Neural cell (in vitro differentiated cells): ENCODE measurements around the gene FHAD1. TPM values are rescaled to one million over a fixed set of nuclear protein-coding genes. Genes with fewer than 3 reads are reported as not detected.

Source experiments
- H2AFZ ChIP-seq: fragments of 200-600, 300-800 bp; sonication (generic), shearing (Covaris generic); 2 replicates; pipeline ENCODE4 v1.6.0; 2014; ENCODE audit warnings: low read depth, mild to moderate bottlenecking, antibody characterized with exemption, low read length, moderate library complexity
- H3F3A ChIP-seq: fragments of 200-600 bp; shearing (Covaris generic); 2 replicates; pipeline ENCODE4 v1.6.1; 2016; ENCODE audit warnings: mild to moderate bottlenecking, moderate library complexity, mixed read lengths, antibody characterized with exemption, low read length; ENCODE audit not compliant: insufficient read depth, poor library complexity, severe bottlenecking
- H3K27ac ChIP-seq: fragments of 200-600, 300-800 bp; sonication (generic), shearing (Covaris generic); 2 replicates; pipeline ENCODE4 v1.5.1; 2014; ENCODE audit warnings: mild to moderate bottlenecking, low read length, moderate library complexity
- H3K27me3 ChIP-seq: fragments of 300-800, 200-600 bp; sonication (generic), shearing (Covaris generic); 2 replicates; pipeline ENCODE4 v1.6.0; 2014; ENCODE audit warnings: mild to moderate bottlenecking, low read depth, low read length, moderate library complexity; ENCODE audit not compliant: insufficient read depth
- H3K36me3 ChIP-seq: fragments of 300-800, 200-600 bp; sonication (generic), shearing (Covaris generic); 2 replicates; pipeline ENCODE4 v1.5.1; 2014; ENCODE audit warnings: mild to moderate bottlenecking, antibody characterized with exemption, low read length, moderate library complexity; ENCODE audit not compliant: insufficient read depth
- H3K4me2 ChIP-seq: fragments of 300-800, 200-600 bp; sonication (generic), shearing (Covaris generic); 2 replicates; pipeline ENCODE4 v1.6.0; 2014; ENCODE audit warnings: mild to moderate bottlenecking, low read length
- H3K4me3 ChIP-seq: fragments of 300-800, 200-600 bp; sonication (generic), shearing (Covaris generic); 2 replicates; pipeline ENCODE4 v1.5.1; 2014; ENCODE audit warnings: mild to moderate bottlenecking, low read length, moderate library complexity
- H3K79me2 ChIP-seq: fragments of 200-600 bp; shearing (Covaris generic); replicated peaks from 2 replicates; pipeline ENCODE4 v1.6.0; 2014; ENCODE audit warnings: mild to moderate bottlenecking, low read length, moderate library complexity; ENCODE audit not compliant: insufficient read depth
- H3K9ac ChIP-seq: fragments of 300-800, 200-600 bp; sonication (generic), shearing (Covaris generic); 2 replicates; pipeline ENCODE4 v1.6.1; 2016; ENCODE audit warnings: mild to moderate bottlenecking, low read length, mixed read lengths
- H3K9me2 ChIP-seq: fragments of 200-600 bp; shearing (Covaris generic); 2 replicates; pipeline ENCODE4 v1.6.1; 2016; ENCODE audit warnings: mild to moderate bottlenecking, low read length, mixed read lengths; ENCODE audit not compliant: insufficient read depth
- H3K9me3 ChIP-seq: fragments of 200-600, 300-800 bp; sonication (generic), shearing (Covaris generic); 2 replicates; pipeline ENCODE4 v1.6.1; 2016; ENCODE audit warnings: mild to moderate bottlenecking, mixed run types, low read length, moderate library complexity, mixed read lengths
- H4K20me1 ChIP-seq: fragments of 200-600 bp; shearing (Covaris generic); 2 replicates; pipeline ENCODE4 v1.6.1; 2016; ENCODE audit warnings: mild to moderate bottlenecking, mixed run types; ENCODE audit not compliant: insufficient read depth
- EP300 ChIP-seq: fragments of 450-650 bp; conservative IDR thresholded peaks from 2 replicates; pipeline ENCODE4 v1.6.1; 2014; ENCODE audit warnings: antibody characterized with exemption, mild to moderate bottlenecking, moderate library complexity; ENCODE audit not compliant: poor library complexity, severe bottlenecking
- EZH2 ChIP-seq: fragments of 200-600, 300-800 bp; shearing (Covaris generic), sonication (generic); IDR thresholded peaks from 2 replicates; pipeline ENCODE4 v1.6.1; 2014; ENCODE audit warnings: antibody characterized with exemption, low read length, borderline replicate concordance, mild to moderate bottlenecking; ENCODE audit not compliant: insufficient read depth, poor library complexity, severe bottlenecking
- MXI1 ChIP-seq: fragments of 450-650 bp; conservative IDR thresholded peaks from 2 replicates; pipeline ENCODE4 v1.6.1; 2014; ENCODE audit warnings: antibody characterized with exemption, mild to moderate bottlenecking; ENCODE audit not compliant: poor library complexity, severe bottlenecking
- POLR2AphosphoS5 ChIP-seq: IDR thresholded peaks from 2 replicates; pipeline ENCODE4 v1.6.1; 2012
- RAD21 ChIP-seq: fragments of 450-650 bp; conservative IDR thresholded peaks from 2 replicates; pipeline ENCODE4 v1.6.1; 2014; ENCODE audit warnings: antibody characterized with exemption, mild to moderate bottlenecking, moderate library complexity
- SMC3 ChIP-seq: fragments of 450-650 bp; conservative IDR thresholded peaks from 2 replicates; pipeline ENCODE4 v1.6.1; 2014; ENCODE audit warnings: antibody characterized with exemption, mild to moderate bottlenecking, moderate library complexity; ENCODE audit not compliant: poor library complexity
- TAF1 ChIP-seq: IDR thresholded peaks from 2 replicates; pipeline ENCODE4 v1.6.1; 2012; ENCODE audit warnings: low read depth
- polyA plus RNA-seq: library from polyadenylated mRNA; depleted of rRNA; stranded (reverse); fragments of >200 nt; gene quantifications from 2 replicates; pipeline ENCODE4 v1.2.3, GENCODE V29; 2014
- TF ChIP-seq, protein P1 (sequence below): fragments of 450-650 bp; IDR thresholded peaks from 2 replicates; pipeline ENCODE4 v1.5.1; 2014; ENCODE audit warnings: antibody characterized with exemption, mild to moderate bottlenecking, moderate library complexity; ENCODE audit not compliant: poor library complexity, severe bottlenecking
- TF ChIP-seq, protein P2 (sequence below): IDR thresholded peaks from 2 replicates; pipeline ENCODE4 v1.6.1; 2012; ENCODE audit warnings: borderline replicate concordance

Gene FHAD1
- polyA plus RNA-seq, 1 donor from 2014 or later, result 0.46 TPM

DNA sequence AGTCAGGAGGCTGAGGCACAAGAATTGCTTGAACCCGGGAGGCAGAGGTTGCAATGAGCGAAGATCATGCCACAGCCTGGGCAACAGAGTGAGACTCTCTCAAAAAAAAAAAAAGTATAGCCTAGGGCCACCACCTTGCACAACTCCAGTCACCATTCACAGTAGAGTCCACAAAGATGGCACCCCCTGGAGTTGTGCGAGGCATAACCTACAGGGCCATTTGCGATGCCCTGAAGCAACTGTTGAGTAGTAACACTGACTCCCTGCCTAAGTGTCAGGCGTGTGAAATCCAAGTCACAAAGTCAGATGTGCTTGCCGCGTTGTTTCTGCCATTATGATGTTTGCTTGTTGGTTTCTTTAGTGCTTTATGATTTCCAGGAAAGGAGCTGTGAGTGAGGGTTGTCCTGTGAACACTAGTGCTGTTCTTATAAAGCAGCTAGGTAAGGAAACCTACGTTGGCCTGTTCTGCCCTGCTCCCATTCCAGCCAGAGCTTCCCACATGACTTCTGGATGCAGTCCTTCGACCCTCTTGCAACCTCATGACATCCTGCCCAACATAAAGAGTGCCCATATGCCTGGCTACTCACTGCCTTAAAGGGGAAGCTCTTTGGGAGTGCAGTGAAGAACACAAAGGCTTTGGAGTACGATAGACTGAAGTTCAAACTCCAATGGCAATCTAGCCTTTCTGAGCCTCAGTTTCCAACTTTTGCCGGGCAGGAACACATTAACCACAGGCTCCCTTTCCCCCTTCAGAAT is 29.8 kb downstream of the FHAD1 start:
- no peak overlapping the region for H3K27ac ChIP-seq
- no peaks in the 10 kb centered on the region for H3K9me2 ChIP-seq
- H3K9ac ChIP-seq, result no peak overlapping the region
- no peaks in the 10 kb centered on the region for H3K9me3 ChIP-seq
- TF ChIP-seq MXI1 (no peak), RAD21 (no peak), EP300 (no peak), POLR2AphosphoS5 (no peak), SMC3 (no peak), TAF1 (no peak), EZH2 (no peak)
- TF ChIP-seq, protein P1, sequence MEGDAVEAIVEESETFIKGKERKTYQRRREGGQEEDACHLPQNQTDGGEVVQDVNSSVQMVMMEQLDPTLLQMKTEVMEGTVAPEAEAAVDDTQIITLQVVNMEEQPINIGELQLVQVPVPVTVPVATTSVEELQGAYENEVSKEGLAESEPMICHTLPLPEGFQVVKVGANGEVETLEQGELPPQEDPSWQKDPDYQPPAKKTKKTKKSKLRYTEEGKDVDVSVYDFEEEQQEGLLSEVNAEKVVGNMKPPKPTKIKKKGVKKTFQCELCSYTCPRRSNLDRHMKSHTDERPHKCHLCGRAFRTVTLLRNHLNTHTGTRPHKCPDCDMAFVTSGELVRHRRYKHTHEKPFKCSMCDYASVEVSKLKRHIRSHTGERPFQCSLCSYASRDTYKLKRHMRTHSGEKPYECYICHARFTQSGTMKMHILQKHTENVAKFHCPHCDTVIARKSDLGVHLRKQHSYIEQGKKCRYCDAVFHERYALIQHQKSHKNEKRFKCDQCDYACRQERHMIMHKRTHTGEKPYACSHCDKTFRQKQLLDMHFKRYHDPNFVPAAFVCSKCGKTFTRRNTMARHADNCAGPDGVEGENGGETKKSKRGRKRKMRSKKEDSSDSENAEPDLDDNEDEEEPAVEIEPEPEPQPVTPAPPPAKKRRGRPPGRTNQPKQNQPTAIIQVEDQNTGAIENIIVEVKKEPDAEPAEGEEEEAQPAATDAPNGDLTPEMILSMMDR, result no peak
- TF ChIP-seq, protein P2, sequence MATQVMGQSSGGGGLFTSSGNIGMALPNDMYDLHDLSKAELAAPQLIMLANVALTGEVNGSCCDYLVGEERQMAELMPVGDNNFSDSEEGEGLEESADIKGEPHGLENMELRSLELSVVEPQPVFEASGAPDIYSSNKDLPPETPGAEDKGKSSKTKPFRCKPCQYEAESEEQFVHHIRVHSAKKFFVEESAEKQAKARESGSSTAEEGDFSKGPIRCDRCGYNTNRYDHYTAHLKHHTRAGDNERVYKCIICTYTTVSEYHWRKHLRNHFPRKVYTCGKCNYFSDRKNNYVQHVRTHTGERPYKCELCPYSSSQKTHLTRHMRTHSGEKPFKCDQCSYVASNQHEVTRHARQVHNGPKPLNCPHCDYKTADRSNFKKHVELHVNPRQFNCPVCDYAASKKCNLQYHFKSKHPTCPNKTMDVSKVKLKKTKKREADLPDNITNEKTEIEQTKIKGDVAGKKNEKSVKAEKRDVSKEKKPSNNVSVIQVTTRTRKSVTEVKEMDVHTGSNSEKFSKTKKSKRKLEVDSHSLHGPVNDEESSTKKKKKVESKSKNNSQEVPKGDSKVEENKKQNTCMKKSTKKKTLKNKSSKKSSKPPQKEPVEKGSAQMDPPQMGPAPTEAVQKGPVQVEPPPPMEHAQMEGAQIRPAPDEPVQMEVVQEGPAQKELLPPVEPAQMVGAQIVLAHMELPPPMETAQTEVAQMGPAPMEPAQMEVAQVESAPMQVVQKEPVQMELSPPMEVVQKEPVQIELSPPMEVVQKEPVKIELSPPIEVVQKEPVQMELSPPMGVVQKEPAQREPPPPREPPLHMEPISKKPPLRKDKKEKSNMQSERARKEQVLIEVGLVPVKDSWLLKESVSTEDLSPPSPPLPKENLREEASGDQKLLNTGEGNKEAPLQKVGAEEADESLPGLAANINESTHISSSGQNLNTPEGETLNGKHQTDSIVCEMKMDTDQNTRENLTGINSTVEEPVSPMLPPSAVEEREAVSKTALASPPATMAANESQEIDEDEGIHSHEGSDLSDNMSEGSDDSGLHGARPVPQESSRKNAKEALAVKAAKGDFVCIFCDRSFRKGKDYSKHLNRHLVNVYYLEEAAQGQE, result no peak
- no peak overlapping the region for H3K4me3 ChIP-seq
- no peaks in the 10 kb centered on the region for H4K20me1 ChIP-seq
- H3F3A ChIP-seq, result no peaks in the 10 kb centered on the region
- no peaks in the 10 kb centered on the region for H3K27me3 ChIP-seq
- H3K79me2 ChIP-seq, result no peaks in the 10 kb centered on the region
- H2AFZ ChIP-seq, result no peak overlapping the region
- no peaks in the 10 kb centered on the region for H3K36me3 ChIP-seq
- H3K4me2 ChIP-seq, result no peak overlapping the region

- no peaks in the 10 kb centered on the region for H3K9me2 ChIP-seq
- TF ChIP-seq, protein P2, result no peak
- no peak for TF ChIP-seq POLR2AphosphoS5
- TF ChIP-seq RAD21, result no peak
- no peak for TF ChIP-seq EZH2
- no peak for TF ChIP-seq MXI1
- no peak for TF ChIP-seq EP300
- no peak for TF ChIP-seq SMC3
- TF ChIP-seq, protein P1, result no peak
- no peak for TF ChIP-seq TAF1
- no peaks in the 10 kb centered on the region for H3F3A ChIP-seq
- H2AFZ ChIP-seq, result no peak overlapping the region
- no peaks in the 10 kb centered on the region for H3K79me2 ChIP-seq
- H3K27ac ChIP-seq, result no peak overlapping the region
- no peak overlapping the region for H3K4me2 ChIP-seq
- H3K9ac ChIP-seq, result no peak overlapping the region
- H3K27me3 ChIP-seq, result no peaks in the 10 kb centered on the region
- no peaks in the 10 kb centered on the region for H4K20me1 ChIP-seq
- no peaks in the 10 kb centered on the region for H3K9me3 ChIP-seq
- H3K36me3 ChIP-seq, result no peaks in the 10 kb centered on the region
- H3K4me3 ChIP-seq, result no peak overlapping the region
Observed at GRCh38 chr1:15277447-15277838, 30.4 kb downstream of the FHAD1 start.
